ENCODE data around the gene PBX4. TPM values are rescaled to one million over a fixed set of nuclear protein-coding genes. Genes with fewer than 3 reads are reported as not detected.

PBX4 gene
- total and polyA plus RNA-seq, 2 experiments from 2014 or later, result 2.6 to 4.1 TPM

DNA sequence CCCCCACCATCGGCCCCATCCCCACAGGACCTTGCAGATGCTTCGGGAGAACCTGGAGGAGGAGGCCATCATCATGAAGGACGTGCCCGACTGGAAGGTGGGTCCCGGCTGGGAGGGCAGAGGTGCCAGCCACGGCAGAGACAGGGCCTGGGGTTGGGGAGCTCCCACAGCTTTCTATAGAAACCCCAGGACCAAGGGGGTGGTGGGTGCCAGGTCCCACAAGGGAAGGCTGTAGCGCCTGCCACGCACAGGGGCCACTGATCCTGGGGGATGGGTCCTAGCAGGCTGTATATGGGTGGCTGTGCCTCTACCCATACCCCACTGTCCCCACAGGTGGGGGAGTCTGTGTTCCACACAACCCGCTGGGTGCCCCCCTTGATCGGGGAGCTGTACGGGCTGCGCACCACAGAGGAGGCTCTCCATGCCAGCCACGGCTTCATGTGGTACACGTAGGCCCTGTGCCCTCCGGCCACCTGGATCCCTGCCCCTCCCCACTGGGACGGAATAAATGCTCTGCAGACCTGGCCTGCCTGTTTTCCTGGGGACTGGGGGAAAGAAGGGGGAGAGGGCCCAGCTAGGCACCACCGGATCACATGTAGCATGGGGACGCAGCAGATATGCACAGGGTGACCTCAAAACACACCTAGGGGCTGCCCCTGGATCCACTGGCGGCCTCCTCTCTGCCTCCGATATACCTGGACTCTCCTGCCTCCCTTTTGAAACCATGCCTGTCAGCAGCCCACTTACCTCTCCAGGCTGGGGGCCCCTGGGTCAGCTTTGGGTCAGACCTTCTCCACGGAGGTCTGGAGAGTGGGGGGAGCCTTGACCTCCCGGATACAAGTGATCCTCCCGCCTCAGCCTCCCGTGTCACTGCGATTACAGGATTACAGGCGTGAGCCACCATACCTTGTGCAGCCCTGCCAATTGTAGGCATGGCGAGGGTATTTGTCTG lies 90.5 kb downstream of the PBX4 start (continued):
- TF ChIP-seq ZNF462 (CRISPR knock-in tag; IDR thresholded peaks at IDR 0.05), result no peak

GRCh38 chr19:19527371-19527656 lies 91.2 kb downstream of the PBX4 start:
- no peak overlapping the region for H3K27ac Mint-ChIP-seq
- H4K20me1 ChIP-seq (replicated peaks; ENCODE audit: insufficient read depth), result peaks cover 30% of the 10 kb centered on the region
- no peaks in the 10 kb centered on the region for H3K27me3 ChIP-seq (ENCODE audit: insufficient read depth)
- H3K36me3 ChIP-seq (ENCODE audit: insufficient read depth), result peaks cover 6% of the 10 kb centered on the region; the same call in 1 of the 2 replicates
- no peak overlapping the region for H2AFZ ChIP-seq
- H3K4me1 Mint-ChIP-seq, result peaks cover 36% of the 10 kb centered on the region
- H3K4me3 Mint-ChIP-seq, result no peak overlapping the region
- H3F3A ChIP-seq (replicated peaks; ENCODE audit: low read depth), result peaks cover 22% of the 10 kb centered on the region
- ATAC-seq, result no peak
- H3K36me3 Mint-ChIP-seq (ENCODE audit: low read depth), result peaks cover 41% of the 10 kb centered on the region
- H3K9me3 Mint-ChIP-seq, result no peaks in the 10 kb centered on the region
- H3K27me3 Mint-ChIP-seq (ENCODE audit: insufficient read depth, low read depth, poor library complexity), result peaks cover 5% of the 10 kb centered on the region
- H3K27ac ChIP-seq (ENCODE audit: low read depth), result no peak overlapping the region; the same call in 1 of the 2 replicates
- no peaks in the 10 kb centered on the region for H3K9me2 ChIP-seq (ENCODE audit: insufficient read depth)
- no peak for DNase-seq (ENCODE audit: low spot score)
- H3K4me2 ChIP-seq, result no peak overlapping the region
- peaks cover 6% of the 10 kb centered on the region; the same call in 1 of the 2 replicates for H3K4me1 ChIP-seq (ENCODE audit: insufficient read depth)
- H3K4me3 ChIP-seq, result no peak overlapping the region
- peaks cover 31% of the 10 kb centered on the region for H3K79me2 ChIP-seq (replicated peaks; ENCODE audit: insufficient read depth)
- TF ChIP-seq ZNF331 (CRISPR knock-in tag; IDR thresholded peaks at IDR 0.05; ENCODE audit: low read depth) (no peak), POLR2AphosphoS5 (IDR thresholded peaks at IDR 0.05; ENCODE audit: low read depth) (no peak), EZH2 (IDR thresholded peaks at IDR 0.05; ENCODE audit: low read depth, unreplicated experiment) (no peak), STAT1 (IDR thresholded peaks at IDR 0.05; ENCODE audit: unreplicated experiment) (no peak), ZNF114 (CRISPR knock-in tag; IDR thresholded peaks at IDR 0.05) (no peak), NANOG (IDR thresholded peaks at IDR 0.05; ENCODE audit: borderline replicate concordance) (no peak)
- TF ChIP-seq, protein P1, sequence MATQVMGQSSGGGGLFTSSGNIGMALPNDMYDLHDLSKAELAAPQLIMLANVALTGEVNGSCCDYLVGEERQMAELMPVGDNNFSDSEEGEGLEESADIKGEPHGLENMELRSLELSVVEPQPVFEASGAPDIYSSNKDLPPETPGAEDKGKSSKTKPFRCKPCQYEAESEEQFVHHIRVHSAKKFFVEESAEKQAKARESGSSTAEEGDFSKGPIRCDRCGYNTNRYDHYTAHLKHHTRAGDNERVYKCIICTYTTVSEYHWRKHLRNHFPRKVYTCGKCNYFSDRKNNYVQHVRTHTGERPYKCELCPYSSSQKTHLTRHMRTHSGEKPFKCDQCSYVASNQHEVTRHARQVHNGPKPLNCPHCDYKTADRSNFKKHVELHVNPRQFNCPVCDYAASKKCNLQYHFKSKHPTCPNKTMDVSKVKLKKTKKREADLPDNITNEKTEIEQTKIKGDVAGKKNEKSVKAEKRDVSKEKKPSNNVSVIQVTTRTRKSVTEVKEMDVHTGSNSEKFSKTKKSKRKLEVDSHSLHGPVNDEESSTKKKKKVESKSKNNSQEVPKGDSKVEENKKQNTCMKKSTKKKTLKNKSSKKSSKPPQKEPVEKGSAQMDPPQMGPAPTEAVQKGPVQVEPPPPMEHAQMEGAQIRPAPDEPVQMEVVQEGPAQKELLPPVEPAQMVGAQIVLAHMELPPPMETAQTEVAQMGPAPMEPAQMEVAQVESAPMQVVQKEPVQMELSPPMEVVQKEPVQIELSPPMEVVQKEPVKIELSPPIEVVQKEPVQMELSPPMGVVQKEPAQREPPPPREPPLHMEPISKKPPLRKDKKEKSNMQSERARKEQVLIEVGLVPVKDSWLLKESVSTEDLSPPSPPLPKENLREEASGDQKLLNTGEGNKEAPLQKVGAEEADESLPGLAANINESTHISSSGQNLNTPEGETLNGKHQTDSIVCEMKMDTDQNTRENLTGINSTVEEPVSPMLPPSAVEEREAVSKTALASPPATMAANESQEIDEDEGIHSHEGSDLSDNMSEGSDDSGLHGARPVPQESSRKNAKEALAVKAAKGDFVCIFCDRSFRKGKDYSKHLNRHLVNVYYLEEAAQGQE (IDR thresholded peaks at IDR 0.05; ENCODE audit: unreplicated experiment), result no peak
- TF ChIP-seq, protein P2, sequence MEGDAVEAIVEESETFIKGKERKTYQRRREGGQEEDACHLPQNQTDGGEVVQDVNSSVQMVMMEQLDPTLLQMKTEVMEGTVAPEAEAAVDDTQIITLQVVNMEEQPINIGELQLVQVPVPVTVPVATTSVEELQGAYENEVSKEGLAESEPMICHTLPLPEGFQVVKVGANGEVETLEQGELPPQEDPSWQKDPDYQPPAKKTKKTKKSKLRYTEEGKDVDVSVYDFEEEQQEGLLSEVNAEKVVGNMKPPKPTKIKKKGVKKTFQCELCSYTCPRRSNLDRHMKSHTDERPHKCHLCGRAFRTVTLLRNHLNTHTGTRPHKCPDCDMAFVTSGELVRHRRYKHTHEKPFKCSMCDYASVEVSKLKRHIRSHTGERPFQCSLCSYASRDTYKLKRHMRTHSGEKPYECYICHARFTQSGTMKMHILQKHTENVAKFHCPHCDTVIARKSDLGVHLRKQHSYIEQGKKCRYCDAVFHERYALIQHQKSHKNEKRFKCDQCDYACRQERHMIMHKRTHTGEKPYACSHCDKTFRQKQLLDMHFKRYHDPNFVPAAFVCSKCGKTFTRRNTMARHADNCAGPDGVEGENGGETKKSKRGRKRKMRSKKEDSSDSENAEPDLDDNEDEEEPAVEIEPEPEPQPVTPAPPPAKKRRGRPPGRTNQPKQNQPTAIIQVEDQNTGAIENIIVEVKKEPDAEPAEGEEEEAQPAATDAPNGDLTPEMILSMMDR (conservative IDR thresholded peaks at IDR 0.05; ENCODE audit: low read depth in 2 of 2), result no peak

All from GM23338 (cell line).